Hepatocyte (in vitro differentiated cells): ENCODE data around the gene TOLLIP. TPM values are rescaled to one million over a fixed set of nuclear protein-coding genes. Genes with fewer than 3 reads are reported as not detected.

ENCODE experiments used
- DNase-seq: peaks from one replicate; pipeline ENCODE4 v3.0.0-alpha.2; 2016; ENCODE audit warnings: low spot score
- H2AFZ ChIP-seq: fragments of 200-600 bp; sonication (generic); 2 replicates; pipeline ENCODE4 v1.6.0; 2016; ENCODE audit warnings: antibody characterized with exemption, mild to moderate bottlenecking
- H3K27ac ChIP-seq: fragments of 200-600 bp; sonication (generic); 2 replicates; pipeline ENCODE4 v1.5.1; 2016; ENCODE audit warnings: mild to moderate bottlenecking
- H3K27me3 ChIP-seq: fragments of 200-600 bp; sonication (generic); 2 replicates; pipeline ENCODE4 v1.6.1; 2016
- H3K36me3 ChIP-seq: fragments of 200-600 bp; sonication (generic); replicated peaks from 2 replicates; pipeline ENCODE4 v1.5.1; 2016; ENCODE audit warnings: low read depth; ENCODE audit not compliant: insufficient read depth
- H3K4me1 ChIP-seq: fragments of 200-600 bp; sonication (generic); 2 replicates; pipeline ENCODE4 v1.5.1; 2016; ENCODE audit warnings: mild to moderate bottlenecking, moderate library complexity; ENCODE audit not compliant: insufficient read depth
- H3K4me2 ChIP-seq: fragments of 200-600 bp; sonication (generic); 2 replicates; pipeline ENCODE4 v1.6.0; 2016
- H3K4me3 ChIP-seq: fragments of 200-600 bp; sonication (generic); 2 replicates; pipeline ENCODE4 v1.5.1; 2016; ENCODE audit warnings: mild to moderate bottlenecking
- H3K79me2 ChIP-seq: fragments of 200-600 bp; sonication (generic); 2 replicates; pipeline ENCODE4 v1.6.0; 2017; ENCODE audit warnings: mild to moderate bottlenecking
- H3K9me2 ChIP-seq: fragments of 200-600 bp; sonication (generic); replicated peaks from 2 replicates; pipeline ENCODE4 v1.6.0; 2017; ENCODE audit warnings: mild to moderate bottlenecking; ENCODE audit not compliant: insufficient read depth
- H3K9me3 ChIP-seq: fragments of 200-600 bp; sonication (generic); 2 replicates; pipeline ENCODE4 v1.5.1; 2016; ENCODE audit warnings: low read depth, mild to moderate bottlenecking
- H4K20me1 ChIP-seq: fragments of 200-600 bp; sonication (generic); 2 replicates; pipeline ENCODE4 v1.6.0; 2016; ENCODE audit warnings: mild to moderate bottlenecking; ENCODE audit not compliant: insufficient read depth, poor library complexity, severe bottlenecking
- CTCF ChIP-seq: fragments of 200-600 bp; sonication (generic); IDR thresholded peaks from 2 replicates; pipeline ENCODE4 v1.5.1; 2016; ENCODE audit warnings: antibody characterized with exemption, mild to moderate bottlenecking; ENCODE audit not compliant: poor library complexity
- EZH2 ChIP-seq: fragments of 200-600 bp; sonication (generic); IDR thresholded peaks from 2 replicates; pipeline ENCODE4 v1.6.1; 2016; ENCODE audit warnings: antibody characterized with exemption, mild to moderate bottlenecking, borderline replicate concordance
- EZH2phosphoT487 ChIP-seq: fragments of 200-600 bp; sonication (generic); IDR thresholded peaks from one replicate; pipeline ENCODE4 v1.6.1; 2018; ENCODE audit warnings: antibody characterized with exemption, mild to moderate bottlenecking, low read depth, moderate library complexity; ENCODE audit not compliant: unreplicated experiment, severe bottlenecking
- WGBS: methylation state at CpG from one replicate; pipeline ENCODE4 v1.1.6; 2016; ENCODE audit warnings: low lambda C conversion rate; ENCODE audit errors: missing lambda C conversion rate; 5-methylcytosine and 5-hydroxymethylcytosine counted together
- polyA plus RNA-seq: library from polyadenylated mRNA; unstranded; fragments of >200 nt; fragmentation: Nextera tagmentation; extraction: Ambion mirVana; gene quantifications from 2 replicates; pipeline ENCODE4 v1.2.1, GENCODE V29; 2016
- total RNA-seq: library from RNA; depleted of rRNA; stranded (reverse); fragments of >200 nt; gene quantifications from 2 replicates; pipeline ENCODE4 v1.2.3, GENCODE V29; 2014

The TOLLIP gene
- total and polyA plus RNA-seq, 2 experiments from 2014 or later: 33.3 to 80.9 TPM

GRCh38 chr11:1283906-1284305 is 25.5 kb downstream of the TOLLIP start:
- Histone ChIP-seq H3K4me3 (no peak overlapping the region), H3K4me1 (no peaks in the 10 kb centered on the region), H3K9me3 (no peaks in the 10 kb centered on the region), H3K9me2 (no peaks in the 10 kb centered on the region), H3K79me2 (no peaks in the 10 kb centered on the region), H3K27me3 (no peaks in the 10 kb centered on the region), H3K36me3 (no peaks in the 10 kb centered on the region), H2AFZ (no peak overlapping the region), H4K20me1 (peaks cover 5% of the 10 kb centered on the region), H3K4me2 (no peak overlapping the region), H3K27ac (no peak overlapping the region)
- no peak for DNase-seq
- 98% methylated on average over 8 of the region's 8 CpGs for WGBS
- no peak for TF ChIP-seq EZH2
- no peak for TF ChIP-seq EZH2phosphoT487
- TF ChIP-seq CTCF: no peak

- no peak overlapping the region for H2AFZ ChIP-seq
- TF ChIP-seq EZH2 (no peak), EZH2phosphoT487 (no peak), CTCF (no peak)
- no peaks in the 10 kb centered on the region for H3K9me3 ChIP-seq
- no peak overlapping the region for H3K27ac ChIP-seq
- no peaks in the 10 kb centered on the region for H3K36me3 ChIP-seq
- 96% methylated on average over 16 of the region's 18 CpGs for WGBS
- no peaks in the 10 kb centered on the region for H3K4me1 ChIP-seq
- DNase-seq: no peak
- peaks cover under 1% of the 10 kb centered on the region for H4K20me1 ChIP-seq
- H3K79me2 ChIP-seq: no peaks in the 10 kb centered on the region
- no peak overlapping the region for H3K4me3 ChIP-seq
- no peaks in the 10 kb centered on the region for H3K9me2 ChIP-seq
- H3K4me2 ChIP-seq: no peak overlapping the region
- H3K27me3 ChIP-seq: no peaks in the 10 kb centered on the region
These were observed 26.3 kb downstream of the TOLLIP start for GRCh38 chr11:1283091-1283511.

GRCh38 chr11:1281974-1282365 is 27.5 kb downstream of the TOLLIP start:
- no peaks in the 10 kb centered on the region for H3K27me3 ChIP-seq
- H3K9me2 ChIP-seq: no peaks in the 10 kb centered on the region
- TF ChIP-seq EZH2: no peak
- no peak for TF ChIP-seq EZH2phosphoT487
- no peak for TF ChIP-seq CTCF
- no peaks in the 10 kb centered on the region for H3K36me3 ChIP-seq
- no peak overlapping the region for H3K4me2 ChIP-seq
- no peak overlapping the region for H3K27ac ChIP-seq
- H3K79me2 ChIP-seq: no peaks in the 10 kb centered on the region
- H2AFZ ChIP-seq: no peak overlapping the region
- 74% methylated on average over 3 of the region's 3 CpGs for WGBS
- no peaks in the 10 kb centered on the region for H3K9me3 ChIP-seq
- no peak overlapping the region for H3K4me3 ChIP-seq
- H3K4me1 ChIP-seq: no peaks in the 10 kb centered on the region
- no peaks in the 10 kb centered on the region for H4K20me1 ChIP-seq
- DNase-seq: no peak
